A673 (cell line): ENCODE results near the gene MTMR3.

ENCODE experiments used
- CTCF ChIP-seq: fragments of 300-800, 200-600 bp; sonication (generic); conservative IDR thresholded peaks from 2 replicates; pipeline ENCODE4 v1.5.1; 2017; ENCODE audit warnings: low read depth, mild to moderate bottlenecking, antibody characterized with exemption, low read length, moderate library complexity, mixed read lengths
- EZH2 ChIP-seq: fragments of 200-600 bp; sonication (generic); IDR thresholded peaks from 2 replicates; pipeline ENCODE4 v1.6.1; 2017; ENCODE audit warnings: borderline replicate concordance, low read depth, mild to moderate bottlenecking, mixed read lengths, antibody characterized with exemption, low read length; ENCODE audit not compliant: poor library complexity, severe bottlenecking

GRCh38 chr22:30054764-30055069, 171.7 kb downstream of the MTMR3 start:
- TF ChIP-seq EZH2 (no peak), CTCF (no peak)
